WTC11 (cell line): ENCODE results near the gene NT5DC1. TPM values are rescaled to one million over a fixed set of nuclear protein-coding genes. Genes with fewer than 3 reads are reported as not detected.

Experiments
- ATAC-seq: fragments of 200-7000 bp; cut with Tn5 transposase; 2 replicates; pipeline ENCODE4 v1.10.0; 2021; ENCODE audit warnings: mild to moderate bottlenecking, moderate library complexity
- CTCF ChIA-PET: fragments of 300-600 bp; sonication (Branson Sonifier 250); formaldehyde crosslinking; loops from one replicate; lab custom pipeline; 2021; ENCODE audit warnings: antibody characterized with exemption; lab: Charles Lee
- POLR2A ChIA-PET: fragments of 350-600 bp; sonication (Branson Sonifier 250); formaldehyde crosslinking; loops from one replicate; lab custom pipeline; 2021; ENCODE audit warnings: antibody characterized with exemption; lab: Charles Lee
- DNase-seq: peaks from one replicate; pipeline ENCODE4 v3.0.0; 2021; ENCODE audit warnings: low spot score
- H3K27ac Mint-ChIP-seq: 2 replicates; pipeline ENCODE4 v1.8.0; 2021; ENCODE audit warnings: mixed read lengths
- H3K27me3 Mint-ChIP-seq: 2 replicates; pipeline ENCODE4 v1.8.0; 2021; ENCODE audit warnings: low read depth, mild to moderate bottlenecking, moderate library complexity, mixed read lengths
- H3K36me3 Mint-ChIP-seq: 2 replicates; pipeline ENCODE4 v1.8.0; 2021; ENCODE audit warnings: mixed read lengths
- H3K4me1 Mint-ChIP-seq: 2 replicates; pipeline ENCODE4 v1.8.0; 2022; ENCODE audit warnings: mixed read lengths
- H3K4me3 Mint-ChIP-seq: 2 replicates; pipeline ENCODE4 v1.8.0; 2021; ENCODE audit warnings: mild to moderate bottlenecking, moderate library complexity, mixed read lengths
- H3K9me3 Mint-ChIP-seq: 2 replicates; pipeline ENCODE4 v1.8.0; 2021; ENCODE audit warnings: mixed read lengths
- ATF1 ChIP-seq: sonication (generic); formaldehyde crosslinking; IDR thresholded peaks from 2 replicates; pipeline ENCODE4 v1.8.1; 2023; ENCODE audit warnings: mild to moderate bottlenecking, moderate library complexity, missing genetic modification reagents
- GRHL2 ChIP-seq: fragments of 250-450 bp; sonication (Bioruptor Pico); IDR thresholded peaks from 2 replicates; pipeline ENCODE4 v1.8.0; 2022; ENCODE audit warnings: mild to moderate bottlenecking, moderate library complexity; ENCODE audit not compliant: insufficient replicate concordance, severe bottlenecking
- NFATC4 ChIP-seq: fragments of 250-450 bp; sonication (Bioruptor Pico); IDR thresholded peaks from 2 replicates; pipeline ENCODE4 v1.9.0; 2021; ENCODE audit warnings: mild to moderate bottlenecking
- TCF7 ChIP-seq: sonication (generic); formaldehyde crosslinking; IDR thresholded peaks from 2 replicates; pipeline ENCODE4 v1.8.0; 2022; ENCODE audit warnings: mild to moderate bottlenecking, low read depth, missing genetic modification reagents, moderate library complexity
- ZBTB21 ChIP-seq: sonication (generic); formaldehyde crosslinking; IDR thresholded peaks from 2 replicates; pipeline ENCODE4 v1.8.1; 2023; ENCODE audit warnings: mild to moderate bottlenecking, missing genetic modification reagents, borderline replicate concordance
- ZNF416 ChIP-seq: fragments of 250-450 bp; sonication (Bioruptor Pico); IDR thresholded peaks from 2 replicates; pipeline ENCODE4 v1.9.0; 2021; ENCODE audit warnings: mild to moderate bottlenecking, inconsistent platforms
- ZNF423 ChIP-seq: fragments of 250-450 bp; sonication (Bioruptor Pico); IDR thresholded peaks from 2 replicates; pipeline ENCODE4 v2.1.2; 2022; ENCODE audit warnings: mild to moderate bottlenecking, moderate library complexity
- total RNA-seq: library from RNA; stranded (reverse); gene quantifications from 3 replicates; pipeline ENCODE4 v1.2.3, GENCODE V29; 2021
- TF ChIP-seq, protein P1 (sequence below): sonication (generic); formaldehyde crosslinking; IDR thresholded peaks from 2 replicates; pipeline ENCODE4 v1.8.1; 2022; ENCODE audit warnings: mild to moderate bottlenecking, moderate library complexity, missing genetic modification reagents
- TF ChIP-seq, protein P2 (sequence below): fragments of 250-450 bp; sonication (Bioruptor Pico); IDR thresholded peaks from 2 replicates; pipeline ENCODE4 v1.8.0; 2021; ENCODE audit warnings: mild to moderate bottlenecking
- TF ChIP-seq, protein P3 (sequence below): sonication (generic); formaldehyde crosslinking; IDR thresholded peaks from 2 replicates; pipeline ENCODE4 v1.8.1; 2022; ENCODE audit warnings: low read depth, missing genetic modification reagents, borderline replicate concordance
- TF ChIP-seq, protein P4 (sequence below): fragments of 250-450 bp; sonication (Bioruptor Pico); IDR thresholded peaks from 2 replicates; pipeline ENCODE4 v1.9.0; 2021; ENCODE audit warnings: mild to moderate bottlenecking
- TF ChIP-seq, protein P5 (sequence below): sonication (generic); formaldehyde crosslinking; IDR thresholded peaks from 2 replicates; pipeline ENCODE4 v1.8.1; 2023; ENCODE audit warnings: mild to moderate bottlenecking, missing genetic modification reagents, borderline replicate concordance
- TF ChIP-seq, protein P6 (sequence below): fragments of 250-450 bp; sonication (Bioruptor Pico); conservative IDR thresholded peaks from 2 replicates; pipeline ENCODE4 v1.9.0; 2021; ENCODE audit warnings: mild to moderate bottlenecking
- TF ChIP-seq, protein P7 (sequence below): sonication (generic); formaldehyde crosslinking; IDR thresholded peaks from 2 replicates; pipeline ENCODE4 v1.8.0; 2022; ENCODE audit warnings: missing genetic modification reagents
- TF ChIP-seq, protein P8 (sequence below): sonication (generic); formaldehyde crosslinking; IDR thresholded peaks from 2 replicates; pipeline ENCODE4 v1.8.1; 2023; ENCODE audit warnings: mild to moderate bottlenecking, missing genetic modification reagents, moderate library complexity
- TF ChIP-seq, protein P9 (sequence below): fragments of 250-450 bp; sonication (Bioruptor Pico); IDR thresholded peaks from 2 replicates; pipeline ENCODE4 v1.9.0; 2021; ENCODE audit warnings: mild to moderate bottlenecking

NT5DC1 gene
- total RNA-seq, 1 experiment from 2014 or later = 67.9 TPM

DNA sequence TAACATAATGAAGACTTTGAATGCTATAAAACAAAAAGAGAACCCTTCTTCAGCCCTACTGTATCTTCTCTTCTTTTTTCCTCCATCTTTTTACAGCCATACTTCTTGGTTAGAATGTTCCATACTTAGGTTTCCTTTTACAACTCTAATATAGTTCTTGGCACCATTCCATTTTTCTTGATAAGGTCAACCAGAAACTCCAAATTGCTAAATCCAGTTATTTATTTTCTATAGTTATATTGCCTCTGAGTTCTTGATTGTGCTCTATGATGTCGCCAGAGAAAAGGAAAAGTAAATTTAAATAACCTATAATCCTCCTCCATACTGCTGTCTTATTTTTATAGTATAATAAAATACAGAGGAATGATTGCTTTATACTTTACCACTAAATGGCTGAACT, 52.0 kb downstream of the NT5DC1 start (continued):
- TF ChIP-seq, protein P1, sequence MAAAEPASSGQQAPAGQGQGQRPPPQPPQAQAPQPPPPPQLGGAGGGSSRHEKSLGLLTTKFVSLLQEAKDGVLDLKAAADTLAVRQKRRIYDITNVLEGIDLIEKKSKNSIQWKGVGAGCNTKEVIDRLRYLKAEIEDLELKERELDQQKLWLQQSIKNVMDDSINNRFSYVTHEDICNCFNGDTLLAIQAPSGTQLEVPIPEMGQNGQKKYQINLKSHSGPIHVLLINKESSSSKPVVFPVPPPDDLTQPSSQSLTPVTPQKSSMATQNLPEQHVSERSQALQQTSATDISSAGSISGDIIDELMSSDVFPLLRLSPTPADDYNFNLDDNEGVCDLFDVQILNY (CRISPR knock-in tag) = no peak
- no peak for TF ChIP-seq ATF1 (CRISPR knock-in tag)
- no peak for TF ChIP-seq TCF7 (CRISPR knock-in tag)
- no peak for TF ChIP-seq NFATC4 (CRISPR knock-in tag)
- TF ChIP-seq, protein P2, sequence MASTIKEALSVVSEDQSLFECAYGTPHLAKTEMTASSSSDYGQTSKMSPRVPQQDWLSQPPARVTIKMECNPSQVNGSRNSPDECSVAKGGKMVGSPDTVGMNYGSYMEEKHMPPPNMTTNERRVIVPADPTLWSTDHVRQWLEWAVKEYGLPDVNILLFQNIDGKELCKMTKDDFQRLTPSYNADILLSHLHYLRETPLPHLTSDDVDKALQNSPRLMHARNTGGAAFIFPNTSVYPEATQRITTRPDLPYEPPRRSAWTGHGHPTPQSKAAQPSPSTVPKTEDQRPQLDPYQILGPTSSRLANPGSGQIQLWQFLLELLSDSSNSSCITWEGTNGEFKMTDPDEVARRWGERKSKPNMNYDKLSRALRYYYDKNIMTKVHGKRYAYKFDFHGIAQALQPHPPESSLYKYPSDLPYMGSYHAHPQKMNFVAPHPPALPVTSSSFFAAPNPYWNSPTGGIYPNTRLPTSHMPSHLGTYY (CRISPR knock-in tag) = no peak

DNA sequence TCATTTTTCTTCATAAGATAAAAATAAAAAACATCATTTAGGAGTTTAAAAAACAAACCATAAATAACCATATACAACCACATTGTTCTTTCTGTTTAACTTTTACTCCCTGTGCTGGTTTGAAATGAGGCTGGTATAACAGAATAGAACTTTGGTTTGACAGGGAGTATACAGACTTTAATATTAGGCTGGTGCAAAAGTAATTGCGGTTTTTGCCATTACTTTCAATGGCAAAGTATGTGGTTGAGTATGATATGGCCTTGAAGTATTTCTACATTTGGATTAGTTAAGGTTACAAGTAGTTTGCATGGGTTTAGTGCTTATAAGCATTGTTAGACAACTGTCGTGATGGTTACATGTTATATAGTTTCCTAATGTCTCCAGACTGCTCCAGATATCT, 54.2 kb downstream of the NT5DC1 start:
- DNase-seq (no peak), ATAC-seq (no peak)
- no peaks in the 10 kb centered on the region for H3K36me3 Mint-ChIP-seq
- ChIA-PET POLR2A (no interaction called here), CTCF (no interaction called here)
- no peak overlapping the region for H3K27ac Mint-ChIP-seq
- H3K4me3 Mint-ChIP-seq = no peak overlapping the region
- H3K9me3 Mint-ChIP-seq = peaks cover 3% of the 10 kb centered on the region; the same call in 1 of the 2 replicates
- H3K27me3 Mint-ChIP-seq = no peaks in the 10 kb centered on the region
- H3K4me1 Mint-ChIP-seq = peaks cover 15% of the 10 kb centered on the region
- TF ChIP-seq, protein P3, sequence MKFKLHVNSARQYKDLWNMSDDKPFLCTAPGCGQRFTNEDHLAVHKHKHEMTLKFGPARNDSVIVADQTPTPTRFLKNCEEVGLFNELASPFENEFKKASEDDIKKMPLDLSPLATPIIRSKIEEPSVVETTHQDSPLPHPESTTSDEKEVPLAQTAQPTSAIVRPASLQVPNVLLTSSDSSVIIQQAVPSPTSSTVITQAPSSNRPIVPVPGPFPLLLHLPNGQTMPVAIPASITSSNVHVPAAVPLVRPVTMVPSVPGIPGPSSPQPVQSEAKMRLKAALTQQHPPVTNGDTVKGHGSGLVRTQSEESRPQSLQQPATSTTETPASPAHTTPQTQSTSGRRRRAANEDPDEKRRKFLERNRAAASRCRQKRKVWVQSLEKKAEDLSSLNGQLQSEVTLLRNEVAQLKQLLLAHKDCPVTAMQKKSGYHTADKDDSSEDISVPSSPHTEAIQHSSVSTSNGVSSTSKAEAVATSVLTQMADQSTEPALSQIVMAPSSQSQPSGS = no peak
- TF ChIP-seq, protein P4, sequence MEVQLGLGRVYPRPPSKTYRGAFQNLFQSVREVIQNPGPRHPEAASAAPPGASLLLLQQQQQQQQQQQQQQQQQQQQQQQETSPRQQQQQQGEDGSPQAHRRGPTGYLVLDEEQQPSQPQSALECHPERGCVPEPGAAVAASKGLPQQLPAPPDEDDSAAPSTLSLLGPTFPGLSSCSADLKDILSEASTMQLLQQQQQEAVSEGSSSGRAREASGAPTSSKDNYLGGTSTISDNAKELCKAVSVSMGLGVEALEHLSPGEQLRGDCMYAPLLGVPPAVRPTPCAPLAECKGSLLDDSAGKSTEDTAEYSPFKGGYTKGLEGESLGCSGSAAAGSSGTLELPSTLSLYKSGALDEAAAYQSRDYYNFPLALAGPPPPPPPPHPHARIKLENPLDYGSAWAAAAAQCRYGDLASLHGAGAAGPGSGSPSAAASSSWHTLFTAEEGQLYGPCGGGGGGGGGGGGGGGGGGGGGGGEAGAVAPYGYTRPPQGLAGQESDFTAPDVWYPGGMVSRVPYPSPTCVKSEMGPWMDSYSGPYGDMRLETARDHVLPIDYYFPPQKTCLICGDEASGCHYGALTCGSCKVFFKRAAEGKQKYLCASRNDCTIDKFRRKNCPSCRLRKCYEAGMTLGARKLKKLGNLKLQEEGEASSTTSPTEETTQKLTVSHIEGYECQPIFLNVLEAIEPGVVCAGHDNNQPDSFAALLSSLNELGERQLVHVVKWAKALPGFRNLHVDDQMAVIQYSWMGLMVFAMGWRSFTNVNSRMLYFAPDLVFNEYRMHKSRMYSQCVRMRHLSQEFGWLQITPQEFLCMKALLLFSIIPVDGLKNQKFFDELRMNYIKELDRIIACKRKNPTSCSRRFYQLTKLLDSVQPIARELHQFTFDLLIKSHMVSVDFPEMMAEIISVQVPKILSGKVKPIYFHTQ (CRISPR knock-in tag) = no peak
- TF ChIP-seq, protein P5, sequence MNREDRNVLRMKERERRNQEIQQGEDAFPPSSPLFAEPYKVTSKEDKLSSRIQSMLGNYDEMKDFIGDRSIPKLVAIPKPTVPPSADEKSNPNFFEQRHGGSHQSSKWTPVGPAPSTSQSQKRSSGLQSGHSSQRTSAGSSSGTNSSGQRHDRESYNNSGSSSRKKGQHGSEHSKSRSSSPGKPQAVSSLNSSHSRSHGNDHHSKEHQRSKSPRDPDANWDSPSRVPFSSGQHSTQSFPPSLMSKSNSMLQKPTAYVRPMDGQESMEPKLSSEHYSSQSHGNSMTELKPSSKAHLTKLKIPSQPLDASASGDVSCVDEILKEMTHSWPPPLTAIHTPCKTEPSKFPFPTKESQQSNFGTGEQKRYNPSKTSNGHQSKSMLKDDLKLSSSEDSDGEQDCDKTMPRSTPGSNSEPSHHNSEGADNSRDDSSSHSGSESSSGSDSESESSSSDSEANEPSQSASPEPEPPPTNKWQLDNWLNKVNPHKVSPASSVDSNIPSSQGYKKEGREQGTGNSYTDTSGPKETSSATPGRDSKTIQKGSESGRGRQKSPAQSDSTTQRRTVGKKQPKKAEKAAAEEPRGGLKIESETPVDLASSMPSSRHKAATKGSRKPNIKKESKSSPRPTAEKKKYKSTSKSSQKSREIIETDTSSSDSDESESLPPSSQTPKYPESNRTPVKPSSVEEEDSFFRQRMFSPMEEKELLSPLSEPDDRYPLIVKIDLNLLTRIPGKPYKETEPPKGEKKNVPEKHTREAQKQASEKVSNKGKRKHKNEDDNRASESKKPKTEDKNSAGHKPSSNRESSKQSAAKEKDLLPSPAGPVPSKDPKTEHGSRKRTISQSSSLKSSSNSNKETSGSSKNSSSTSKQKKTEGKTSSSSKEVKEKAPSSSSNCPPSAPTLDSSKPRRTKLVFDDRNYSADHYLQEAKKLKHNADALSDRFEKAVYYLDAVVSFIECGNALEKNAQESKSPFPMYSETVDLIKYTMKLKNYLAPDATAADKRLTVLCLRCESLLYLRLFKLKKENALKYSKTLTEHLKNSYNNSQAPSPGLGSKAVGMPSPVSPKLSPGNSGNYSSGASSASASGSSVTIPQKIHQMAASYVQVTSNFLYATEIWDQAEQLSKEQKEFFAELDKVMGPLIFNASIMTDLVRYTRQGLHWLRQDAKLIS = no peak
- no peak for TF ChIP-seq ZNF416
- TF ChIP-seq, protein P6, sequence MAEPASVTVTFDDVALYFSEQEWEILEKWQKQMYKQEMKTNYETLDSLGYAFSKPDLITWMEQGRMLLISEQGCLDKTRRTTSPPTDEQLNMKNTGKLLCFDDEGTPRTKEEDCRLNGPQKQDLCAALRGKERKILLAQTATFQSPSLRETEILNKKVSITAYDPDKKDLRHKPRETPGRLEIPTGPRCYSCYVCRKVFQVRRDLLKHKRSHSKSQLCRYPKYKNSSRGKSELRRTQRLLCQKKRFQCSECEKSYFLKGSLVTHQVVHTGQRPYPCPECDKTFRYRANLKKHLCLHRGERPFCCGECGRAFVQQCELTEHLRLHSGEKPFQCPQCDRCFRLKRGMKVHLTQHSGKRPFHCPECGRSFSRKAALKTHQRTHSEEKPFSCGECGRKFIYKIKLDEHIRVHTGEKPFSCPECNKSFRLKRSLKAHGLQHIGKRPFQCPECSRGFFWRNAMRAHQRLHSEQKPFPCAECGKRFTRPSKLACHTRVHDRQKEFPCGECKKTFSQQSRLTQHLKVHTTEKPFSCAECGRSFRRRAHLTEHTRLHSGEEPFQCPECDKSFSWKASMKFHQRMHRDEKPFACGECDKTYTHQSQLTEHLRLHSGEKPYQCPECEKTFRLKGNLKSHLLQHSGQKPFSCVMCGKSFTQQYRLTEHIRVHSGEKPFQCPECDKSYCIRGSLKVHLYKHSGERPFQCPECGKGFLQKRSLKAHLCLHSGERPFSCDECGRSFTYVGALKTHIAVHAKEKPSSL (CRISPR knock-in tag) = no peak
- TF ChIP-seq ZNF423 = no peak
- TF ChIP-seq, protein P7, sequence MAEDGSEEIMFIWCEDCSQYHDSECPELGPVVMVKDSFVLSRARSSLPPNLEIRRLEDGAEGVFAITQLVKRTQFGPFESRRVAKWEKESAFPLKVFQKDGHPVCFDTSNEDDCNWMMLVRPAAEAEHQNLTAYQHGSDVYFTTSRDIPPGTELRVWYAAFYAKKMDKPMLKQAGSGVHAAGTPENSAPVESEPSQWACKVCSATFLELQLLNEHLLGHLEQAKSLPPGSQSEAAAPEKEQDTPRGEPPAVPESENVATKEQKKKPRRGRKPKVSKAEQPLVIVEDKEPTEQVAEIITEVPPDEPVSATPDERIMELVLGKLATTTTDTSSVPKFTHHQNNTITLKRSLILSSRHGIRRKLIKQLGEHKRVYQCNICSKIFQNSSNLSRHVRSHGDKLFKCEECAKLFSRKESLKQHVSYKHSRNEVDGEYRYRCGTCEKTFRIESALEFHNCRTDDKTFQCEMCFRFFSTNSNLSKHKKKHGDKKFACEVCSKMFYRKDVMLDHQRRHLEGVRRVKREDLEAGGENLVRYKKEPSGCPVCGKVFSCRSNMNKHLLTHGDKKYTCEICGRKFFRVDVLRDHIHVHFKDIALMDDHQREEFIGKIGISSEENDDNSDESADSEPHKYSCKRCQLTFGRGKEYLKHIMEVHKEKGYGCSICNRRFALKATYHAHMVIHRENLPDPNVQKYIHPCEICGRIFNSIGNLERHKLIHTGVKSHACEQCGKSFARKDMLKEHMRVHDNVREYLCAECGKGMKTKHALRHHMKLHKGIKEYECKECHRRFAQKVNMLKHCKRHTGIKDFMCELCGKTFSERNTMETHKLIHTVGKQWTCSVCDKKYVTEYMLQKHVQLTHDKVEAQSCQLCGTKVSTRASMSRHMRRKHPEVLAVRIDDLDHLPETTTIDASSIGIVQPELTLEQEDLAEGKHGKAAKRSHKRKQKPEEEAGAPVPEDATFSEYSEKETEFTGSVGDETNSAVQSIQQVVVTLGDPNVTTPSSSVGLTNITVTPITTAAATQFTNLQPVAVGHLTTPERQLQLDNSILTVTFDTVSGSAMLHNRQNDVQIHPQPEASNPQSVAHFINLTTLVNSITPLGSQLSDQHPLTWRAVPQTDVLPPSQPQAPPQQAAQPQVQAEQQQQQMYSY (CRISPR knock-in tag) = no peak
- TF ChIP-seq, protein P1 (CRISPR knock-in tag) = no peak
- TF ChIP-seq, protein P8, sequence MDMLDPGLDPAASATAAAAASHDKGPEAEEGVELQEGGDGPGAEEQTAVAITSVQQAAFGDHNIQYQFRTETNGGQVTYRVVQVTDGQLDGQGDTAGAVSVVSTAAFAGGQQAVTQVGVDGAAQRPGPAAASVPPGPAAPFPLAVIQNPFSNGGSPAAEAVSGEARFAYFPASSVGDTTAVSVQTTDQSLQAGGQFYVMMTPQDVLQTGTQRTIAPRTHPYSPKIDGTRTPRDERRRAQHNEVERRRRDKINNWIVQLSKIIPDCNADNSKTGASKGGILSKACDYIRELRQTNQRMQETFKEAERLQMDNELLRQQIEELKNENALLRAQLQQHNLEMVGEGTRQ (CRISPR knock-in tag) = no peak
- TF ChIP-seq ZBTB21 (CRISPR knock-in tag) = no peak
- no peak for TF ChIP-seq GRHL2 (CRISPR knock-in tag)
- TF ChIP-seq, protein P9, sequence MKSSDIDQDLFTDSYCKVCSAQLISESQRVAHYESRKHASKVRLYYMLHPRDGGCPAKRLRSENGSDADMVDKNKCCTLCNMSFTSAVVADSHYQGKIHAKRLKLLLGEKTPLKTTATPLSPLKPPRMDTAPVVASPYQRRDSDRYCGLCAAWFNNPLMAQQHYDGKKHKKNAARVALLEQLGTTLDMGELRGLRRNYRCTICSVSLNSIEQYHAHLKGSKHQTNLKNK (CRISPR knock-in tag) = no peak
